Progenitor cell of endocrine pancreas (in vitro differentiated cells): ENCODE data around the gene ZBTB12. TPM values are rescaled to one million over a fixed set of nuclear protein-coding genes. Genes with fewer than 3 reads are reported as not detected.
A peak's percentile ranks its signal among the peaks of the same experiment; 100 is the strongest.

ENCODE experiments used
- DNase-seq: peaks from one replicate; pipeline ENCODE4 v3.0.0; 2021; ENCODE audit warnings: low spot score; ENCODE audit not compliant: unreplicated experiment
- H3K27ac Mint-ChIP-seq: 2 replicates; pipeline ENCODE4 v1.8.0; 2021; ENCODE audit warnings: mild to moderate bottlenecking, moderate library complexity, mixed read lengths
- H3K27me3 Mint-ChIP-seq: 2 replicates; pipeline ENCODE4 v1.8.0; 2021; ENCODE audit warnings: mixed read lengths
- H3K36me3 Mint-ChIP-seq: 2 replicates; pipeline ENCODE4 v1.8.0; 2022; ENCODE audit warnings: mixed read lengths; ENCODE audit not compliant: insufficient read depth
- H3K4me1 Mint-ChIP-seq: 2 replicates; pipeline ENCODE4 v1.8.0; 2021; ENCODE audit warnings: low read depth, mixed read lengths
- H3K4me3 Mint-ChIP-seq: 2 replicates; pipeline ENCODE4 v1.8.0; 2021; ENCODE audit warnings: low read depth, mild to moderate bottlenecking, moderate library complexity, mixed read lengths
- H3K9me3 Mint-ChIP-seq: 2 replicates; pipeline ENCODE4 v1.8.0; 2021; ENCODE audit warnings: low read depth, mixed read lengths
- total RNA-seq: library from RNA; stranded (reverse); gene quantifications from 2 replicates; pipeline ENCODE4 v1.2.1, GENCODE V29; 2021
- TF ChIP-seq, protein P1 (sequence below): fragments of 200-600 bp; sonication (generic); IDR thresholded peaks from one replicate; pipeline ENCODE4 v1.5.0; 2021; ENCODE audit warnings: antibody characterized with exemption, mild to moderate bottlenecking; ENCODE audit not compliant: unreplicated experiment

The ZBTB12 gene
- total RNA-seq, 1 donor from 2014 or later: 55.5 TPM

GRCh38 chr6:31905041-31905440 lies 3.2 kb upstream of the ZBTB12 start:
- DNase-seq: no peak
- Mint-ChIP-seq H3K36me3 (no peaks in the 10 kb centered on the region), H3K4me3 (no peak overlapping the region), H3K27me3 (peaks cover 7% of the 10 kb centered on the region), H3K9me3 (no peaks in the 10 kb centered on the region), H3K27ac (no peak overlapping the region), H3K4me1 (peaks cover 10% of the 10 kb centered on the region)
- TF ChIP-seq, protein P1, sequence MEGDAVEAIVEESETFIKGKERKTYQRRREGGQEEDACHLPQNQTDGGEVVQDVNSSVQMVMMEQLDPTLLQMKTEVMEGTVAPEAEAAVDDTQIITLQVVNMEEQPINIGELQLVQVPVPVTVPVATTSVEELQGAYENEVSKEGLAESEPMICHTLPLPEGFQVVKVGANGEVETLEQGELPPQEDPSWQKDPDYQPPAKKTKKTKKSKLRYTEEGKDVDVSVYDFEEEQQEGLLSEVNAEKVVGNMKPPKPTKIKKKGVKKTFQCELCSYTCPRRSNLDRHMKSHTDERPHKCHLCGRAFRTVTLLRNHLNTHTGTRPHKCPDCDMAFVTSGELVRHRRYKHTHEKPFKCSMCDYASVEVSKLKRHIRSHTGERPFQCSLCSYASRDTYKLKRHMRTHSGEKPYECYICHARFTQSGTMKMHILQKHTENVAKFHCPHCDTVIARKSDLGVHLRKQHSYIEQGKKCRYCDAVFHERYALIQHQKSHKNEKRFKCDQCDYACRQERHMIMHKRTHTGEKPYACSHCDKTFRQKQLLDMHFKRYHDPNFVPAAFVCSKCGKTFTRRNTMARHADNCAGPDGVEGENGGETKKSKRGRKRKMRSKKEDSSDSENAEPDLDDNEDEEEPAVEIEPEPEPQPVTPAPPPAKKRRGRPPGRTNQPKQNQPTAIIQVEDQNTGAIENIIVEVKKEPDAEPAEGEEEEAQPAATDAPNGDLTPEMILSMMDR: no peak

- Mint-ChIP-seq H3K27me3 (peaks cover 7% of the 10 kb centered on the region), H3K4me3 (no peak overlapping the region), H3K36me3 (peaks cover 2% of the 10 kb centered on the region), H3K9me3 (no peaks in the 10 kb centered on the region), H3K27ac (no peak overlapping the region), H3K4me1 (peaks cover 14% of the 10 kb centered on the region)
- TF ChIP-seq, protein P1: no peak
- DNase-seq: no peak
Observed at GRCh38 chr6:31903957-31904356, 2.1 kb upstream of the ZBTB12 start.

- Mint-ChIP-seq H3K9me3 (no peaks in the 10 kb centered on the region), H3K27ac (peak overlapping the region; percentile 86), H3K4me3 (peak overlapping the region; percentile 81), H3K4me1 (peaks cover 24% of the 10 kb centered on the region), H3K27me3 (peaks cover 6% of the 10 kb centered on the region), H3K36me3 (peaks cover 2% of the 10 kb centered on the region)
- DNase-seq: peak; percentile 34
- TF ChIP-seq, protein P1: no peak
Observed at GRCh38 chr6:31901415-31901952, 402 bp downstream of the ZBTB12 start.

GRCh38 chr6:31900917-31901414 lies 920 bp downstream of the ZBTB12 start:
- H3K9me3 Mint-ChIP-seq: no peaks in the 10 kb centered on the region
- H3K27me3 Mint-ChIP-seq: peaks cover under 1% of the 10 kb centered on the region
- peaks cover 26% of the 10 kb centered on the region for H3K4me1 Mint-ChIP-seq
- peak overlapping the region; percentile 86 for H3K27ac Mint-ChIP-seq
- H3K36me3 Mint-ChIP-seq: peaks cover 2% of the 10 kb centered on the region
- DNase-seq: no peak
- TF ChIP-seq, protein P1: no peak
- H3K4me3 Mint-ChIP-seq: peak overlapping the region; percentile 81

- peaks cover 26% of the 10 kb centered on the region for H3K4me1 Mint-ChIP-seq
- H3K4me3 Mint-ChIP-seq: peak overlapping the region; percentile 53
- TF ChIP-seq, protein P1: no peak
- no peaks in the 10 kb centered on the region for H3K9me3 Mint-ChIP-seq
- peaks cover 7% of the 10 kb centered on the region for H3K36me3 Mint-ChIP-seq
- no peak overlapping the region for H3K27ac Mint-ChIP-seq
- no peaks in the 10 kb centered on the region for H3K27me3 Mint-ChIP-seq
- no peak for DNase-seq
Observed at GRCh38 chr6:31899882-31900722, 1.8 kb downstream of the ZBTB12 start.
